ENCODE data around the gene ORC4.
A peak's percentile ranks its signal among the peaks of the same experiment; 100 is the strongest.
"Not testable (repeated sequence)": the region's sequence is repeated elsewhere in the genome, so short reads cannot be mapped to it uniquely, and the experiment has no call there.

Gene ORC4

DNA sequence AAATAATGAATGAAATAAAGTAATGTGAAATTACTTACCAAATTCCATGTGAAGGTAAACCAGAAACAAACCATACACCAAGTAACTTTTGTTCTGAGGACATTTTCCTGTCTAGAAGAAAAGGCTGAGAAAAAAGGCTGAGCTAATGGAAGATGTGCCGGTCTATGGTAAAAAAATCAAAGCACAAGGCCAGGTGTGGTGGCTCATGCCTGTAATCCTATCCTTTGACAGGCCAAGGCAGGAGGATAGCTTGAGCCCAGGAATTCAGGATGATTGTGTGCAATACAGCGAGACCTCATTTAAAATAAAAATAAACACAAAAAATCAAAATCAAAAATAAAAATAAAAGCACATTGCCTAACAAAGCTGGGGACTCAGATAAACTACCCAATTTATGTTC is 6.7 kb downstream of the ORC4 start:
- DNase-seq: no peak

GRCh38 chr2:148008411-148008810 is 12.1 kb downstream of the ORC4 start:
- DNase-seq: not testable (repeated sequence)

- no peak for DNase-seq
Observed at GRCh38 chr2:148007219-148007900, 13.2 kb downstream of the ORC4 start.

DNA sequence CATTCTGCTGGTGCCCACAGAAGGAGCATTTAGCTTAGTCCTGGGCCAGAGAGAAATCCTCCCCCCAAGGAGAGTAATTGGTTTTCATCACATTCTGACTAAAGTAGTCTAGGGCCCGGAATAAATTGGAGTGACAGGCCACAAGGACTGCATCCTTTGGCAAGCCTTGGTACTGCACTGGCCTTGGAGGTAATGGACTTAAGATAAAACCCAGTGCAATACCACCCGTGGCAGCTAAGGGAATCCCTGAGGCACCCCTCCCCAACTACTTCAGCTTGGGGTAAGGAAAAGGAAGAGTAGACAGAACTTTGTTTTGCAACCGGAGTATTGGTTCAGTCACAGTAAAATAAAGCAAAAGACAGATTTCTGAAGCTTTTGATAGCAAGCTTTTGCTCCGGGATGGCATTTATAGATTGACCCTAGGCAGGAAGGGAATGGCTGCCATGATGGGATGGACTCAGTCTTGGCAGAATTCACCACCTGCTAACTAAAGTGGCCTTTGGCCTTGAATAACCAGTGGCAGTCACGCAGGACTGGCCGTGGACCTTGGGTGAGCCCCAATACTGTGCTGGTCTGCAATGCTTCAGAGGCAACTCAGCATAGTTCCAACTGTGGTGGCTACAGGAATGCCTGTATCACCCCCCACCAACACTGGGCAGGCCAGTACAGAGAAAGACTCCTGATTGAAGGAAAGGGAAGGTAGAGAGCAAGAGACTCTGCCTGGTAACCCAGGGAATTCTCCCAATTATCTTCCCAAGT is 14.1 kb downstream of the ORC4 start:
- DNase-seq: no peak

DNA sequence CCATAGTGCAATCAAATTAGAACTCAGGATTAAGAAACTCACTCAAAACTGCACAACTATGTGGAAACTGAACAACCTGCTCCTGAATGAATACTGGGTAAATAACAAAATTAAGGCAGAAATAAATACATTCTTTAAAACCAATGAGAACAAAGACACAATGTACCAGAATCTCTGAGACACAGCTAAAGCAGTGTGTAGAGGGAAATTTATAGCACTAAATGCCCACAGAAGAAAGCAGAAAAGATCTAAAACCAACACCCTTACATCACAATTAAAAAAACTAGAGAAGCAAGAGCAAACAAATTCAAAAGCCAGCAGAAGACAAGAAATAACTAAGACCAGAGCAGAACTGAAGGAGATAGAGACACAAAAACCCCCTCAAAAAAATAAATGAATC is 18.1 kb downstream of the ORC4 start:
- DNase-seq: not testable (repeated sequence)

DNA sequence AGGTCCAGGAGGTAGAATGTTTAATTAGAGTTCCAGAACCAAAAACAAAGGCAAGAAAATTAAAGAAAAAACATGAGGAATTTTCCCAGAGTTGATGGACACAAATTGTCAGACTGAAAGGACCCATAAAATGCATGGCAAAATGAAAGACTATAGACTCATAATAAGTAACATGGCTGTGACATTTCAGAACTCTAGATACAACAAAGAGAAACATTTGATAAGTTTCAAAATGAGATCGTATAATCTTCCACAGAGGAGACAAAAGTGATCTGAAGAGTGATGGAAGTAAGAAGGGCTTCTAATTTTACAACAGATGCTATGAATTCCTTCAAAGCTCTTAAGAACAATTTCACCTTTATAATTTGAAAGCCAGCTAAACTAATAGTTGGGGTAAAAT is 20.4 kb downstream of the ORC4 start:
- no peak for DNase-seq

GRCh38 chr2:147999126-147999525 is 21.4 kb downstream of the ORC4 start:
- DNase-seq: no peak

- no peak for DNase-seq
Observed at GRCh38 chr2:147998203-147998602, 22.3 kb downstream of the ORC4 start.

- no peak for DNase-seq
Observed at GRCh38 chr2:147996828-147997227, 23.7 kb downstream of the ORC4 start.

- not testable (repeated sequence) for DNase-seq
Observed at GRCh38 chr2:147994965-147995364, 25.6 kb downstream of the ORC4 start.

DNA sequence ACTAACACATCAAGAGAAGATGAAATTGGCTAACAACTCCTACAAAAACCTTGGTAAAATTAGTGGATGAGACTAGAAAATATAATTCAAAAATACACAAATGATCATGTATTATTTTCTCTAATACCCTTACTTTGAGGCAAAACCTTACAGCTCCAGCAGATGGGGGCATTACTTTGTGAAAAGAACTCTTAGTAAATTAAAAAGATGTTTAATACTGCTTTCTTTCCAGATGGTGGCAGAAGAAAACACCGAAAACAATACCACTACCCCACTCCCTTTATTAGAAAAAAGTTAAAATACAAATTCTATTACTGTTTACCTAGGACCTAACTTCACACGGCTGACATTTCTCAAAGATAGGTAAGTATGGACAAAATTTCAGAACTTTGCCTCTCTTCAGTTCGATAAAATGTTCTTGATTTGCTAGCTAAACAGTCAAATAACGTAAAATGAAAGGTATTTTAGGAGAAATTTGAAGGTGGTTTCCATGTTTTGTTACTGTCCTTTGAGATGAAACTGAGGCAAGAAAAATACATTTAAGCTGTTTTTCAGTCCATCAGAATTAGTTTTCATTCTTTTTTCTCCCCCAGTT is 30.6 kb downstream of the ORC4 start:
- DNase-seq: peak; percentile 6 to 71

- DNase-seq: no peak
Observed at GRCh38 chr2:147989102-147989501, 31.4 kb downstream of the ORC4 start.

DNA sequence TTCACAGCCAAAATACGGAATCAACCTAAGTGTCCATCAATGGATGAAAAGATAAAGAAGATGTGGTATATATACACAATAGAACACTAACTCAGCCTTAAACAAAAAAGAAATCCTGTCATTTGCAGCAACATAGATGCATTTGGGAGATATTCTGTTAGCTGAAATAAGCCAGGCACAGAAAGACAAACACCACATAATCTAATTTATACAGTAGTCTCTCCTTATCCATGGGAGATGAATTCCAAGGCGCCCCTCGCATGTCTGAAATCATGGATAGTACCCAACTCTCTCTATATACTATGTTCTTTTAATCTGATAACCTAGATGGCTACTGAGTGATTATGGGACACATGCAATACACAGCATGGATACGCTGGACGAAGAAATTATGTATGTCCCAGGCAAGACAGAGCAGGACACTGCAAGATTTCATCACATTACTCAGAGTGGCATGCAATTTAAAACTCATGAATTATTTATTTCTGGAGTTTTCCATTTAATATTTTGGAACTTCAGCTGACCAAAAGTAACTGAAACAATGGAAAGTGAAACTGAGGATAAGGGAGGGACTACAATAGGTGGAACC is 39.5 kb downstream of the ORC4 start:
- no peak for DNase-seq

GRCh38 chr2:147977679-147978078 is 42.9 kb downstream of the ORC4 start:
- no peak for DNase-seq

GRCh38 chr2:147976102-147976501 is 44.4 kb downstream of the ORC4 start:
- DNase-seq: no peak

GRCh38 chr2:147968571-147968970 is 52.0 kb downstream of the ORC4 start:
- DNase-seq: no peak

DNA sequence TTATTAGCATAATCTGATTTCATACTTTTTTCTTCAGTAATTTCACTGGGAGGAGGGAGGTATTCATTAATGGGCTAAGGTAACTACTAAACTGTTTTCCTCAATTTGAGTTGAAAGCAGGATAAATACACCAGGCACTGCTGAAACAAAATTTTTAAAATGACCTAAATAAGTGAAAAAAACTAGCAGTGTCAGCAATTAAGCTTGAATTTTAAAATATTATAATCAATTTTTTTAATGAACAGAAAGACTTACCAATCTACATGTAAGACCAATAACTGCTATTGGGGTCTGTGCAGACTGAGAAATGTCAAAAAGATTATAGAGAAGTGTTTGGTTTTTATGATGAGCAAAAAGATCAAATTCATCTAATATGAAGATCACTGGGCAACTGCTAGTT is 68.4 kb downstream of the ORC4 start:
- DNase-seq: no peak

DNA sequence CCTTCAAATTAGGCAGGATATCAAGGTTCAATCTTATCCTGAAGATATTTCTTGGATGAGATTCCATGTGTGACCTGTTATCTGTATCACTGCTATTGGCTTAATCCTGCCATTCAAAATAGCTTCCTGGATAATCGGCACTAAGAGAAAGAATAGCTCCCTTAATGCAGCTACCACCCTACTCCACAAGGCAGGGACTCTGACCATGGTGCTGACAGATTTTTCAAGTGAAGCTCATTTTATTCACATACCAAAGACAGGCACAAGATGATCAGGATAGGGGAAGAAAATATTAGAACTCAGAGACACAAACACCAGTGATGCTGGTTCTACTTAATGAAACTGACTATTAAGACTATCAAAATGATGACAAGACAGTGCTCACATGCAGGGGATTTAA is 74.9 kb downstream of the ORC4 start:
- no peak for DNase-seq

- no peak for DNase-seq
Observed at GRCh38 chr2:147939313-147939712, 81.2 kb downstream of the ORC4 start.

DNA sequence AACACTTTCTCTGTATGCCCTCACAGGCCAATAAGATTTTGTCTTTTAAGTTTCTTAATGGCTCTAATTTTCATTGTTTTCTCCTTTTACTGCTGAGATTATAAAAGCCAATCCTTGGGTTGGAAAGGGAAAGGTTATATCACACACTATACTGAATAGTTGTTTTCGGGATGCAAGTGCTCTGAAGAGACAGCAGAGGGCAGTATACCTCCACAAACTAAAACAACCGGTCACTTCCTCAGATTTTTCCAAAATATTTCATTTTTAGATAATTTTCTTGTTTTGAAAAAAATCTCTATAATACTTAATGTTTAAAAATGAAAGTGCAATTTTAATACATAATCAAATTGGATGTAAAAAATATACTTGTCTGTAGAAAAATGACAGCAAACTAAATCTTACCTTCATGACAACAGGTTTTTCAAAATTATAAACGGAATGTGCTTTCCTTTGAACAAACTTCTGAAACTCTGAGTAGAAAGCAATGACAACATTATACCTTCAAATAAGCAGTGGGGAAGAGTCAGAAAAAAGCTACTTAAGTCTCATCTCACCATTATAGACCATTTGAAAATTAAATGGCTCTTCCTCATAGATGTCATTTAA is 82.7 kb downstream of the ORC4 start:
- DNase-seq: peak in 1 of 2 donors; percentile 37

GRCh38 chr2:147934881-147935620 is 85.5 kb downstream of the ORC4 start:
- DNase-seq: no peak

DNA sequence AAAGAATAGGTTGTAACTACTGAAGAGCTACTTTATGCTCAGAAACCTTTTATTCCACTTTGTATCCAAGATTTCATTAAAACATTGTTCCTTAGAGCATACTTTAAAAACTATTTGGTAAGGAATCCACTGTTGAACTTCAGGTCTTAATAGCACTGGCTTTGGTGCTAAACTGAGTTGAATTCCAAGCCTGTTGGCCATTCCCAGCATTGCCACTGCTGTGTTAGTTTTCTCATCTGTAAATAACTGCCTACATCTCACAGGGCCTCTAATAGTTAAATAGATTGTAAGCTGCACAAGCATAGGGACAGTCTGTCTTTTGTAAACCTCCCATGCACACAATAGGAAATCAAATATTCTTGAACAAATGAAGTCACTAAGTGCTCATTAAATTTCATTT is 86.6 kb downstream of the ORC4 start:
- no peak for DNase-seq

All from CD4-positive, alpha-beta T cell treated with Interferon alpha-2 for 1 hour (primary cell).